ENCODE data around the gene FOXA1.

The FOXA1 gene

DNA sequence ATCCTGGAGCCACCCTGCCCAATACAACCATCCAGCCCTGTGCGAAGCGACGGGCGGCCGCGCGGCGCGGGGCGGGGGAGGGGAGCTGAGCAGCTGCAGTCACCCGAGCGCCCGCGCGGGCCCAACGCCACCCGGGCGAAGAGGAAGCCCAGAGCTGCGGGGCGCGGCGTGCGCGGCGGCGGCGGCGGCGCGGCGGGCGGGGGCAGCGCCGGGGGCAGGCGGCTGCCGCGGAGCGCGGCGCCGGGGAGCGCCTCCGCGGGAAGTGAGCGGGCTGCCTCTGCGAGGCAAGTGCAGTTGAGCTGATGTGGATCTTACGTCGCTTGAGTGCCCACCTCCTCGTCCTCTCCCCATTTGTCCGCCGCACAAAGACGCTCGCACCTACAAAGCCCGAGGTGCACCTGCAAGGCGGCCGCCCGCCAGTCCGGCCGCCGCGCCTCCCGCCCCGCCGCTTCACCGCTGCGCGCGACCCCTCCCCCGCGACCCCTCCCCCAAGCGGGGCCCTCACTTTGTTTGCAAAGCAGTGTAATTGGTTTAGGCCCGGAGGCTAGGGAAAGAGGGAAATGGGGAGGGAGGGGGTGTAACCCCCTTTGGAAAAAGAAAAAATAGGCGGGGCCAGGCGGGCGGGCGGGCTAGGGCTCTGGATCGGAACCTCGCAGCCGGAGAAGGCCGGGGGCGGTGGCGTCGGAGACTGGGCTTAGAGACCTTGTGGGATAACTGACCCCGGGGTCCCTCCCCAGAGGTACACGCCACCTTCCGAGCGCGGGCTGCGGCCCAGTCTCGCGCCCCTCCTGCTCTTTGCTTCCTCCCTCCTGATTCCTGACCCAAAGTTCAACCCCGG, at the start of gene FOXA1, which contains the start of gene TTC6:
Gene FOXA1, minus strand, starts transcription at position 279 of the 838 bp plus-strand sequence. Its CDS starts 277 bp downstream, at position 2.
Gene TTC6, plus strand, starts transcription at position 659 of the 838 bp plus-strand sequence. CDS start 26,436 bp downstream, outside the sequence.
- no peaks in the 10 kb centered on the region for H3K79me2 ChIP-seq (ENCODE audit: control insufficient read depth, insufficient read depth, low read length, unreplicated experiment)
- no peaks in the 10 kb centered on the region for H3K36me3 ChIP-seq (ENCODE audit: insufficient read depth, low read length)
- H2AFZ ChIP-seq (ENCODE audit: low read length, unreplicated experiment), result peak within 1 kb of the TSS; percentile 40
- H3K27ac ChIP-seq (ENCODE audit: low read depth, low read length), result no peak within 1 kb of the TSS
- peaks cover 89% of the 10 kb centered on the region for H3K27me3 ChIP-seq (ENCODE audit: insufficient read depth, low read length)
- H3K4me1 ChIP-seq (ENCODE audit: control insufficient read depth, insufficient read depth, low read length, unreplicated experiment), result peaks cover 6% of the 10 kb centered on the region
- peak within 1 kb of the TSS; percentile 80 for H3K4me3 ChIP-seq (ENCODE audit: low read depth, low read length)

DNA sequence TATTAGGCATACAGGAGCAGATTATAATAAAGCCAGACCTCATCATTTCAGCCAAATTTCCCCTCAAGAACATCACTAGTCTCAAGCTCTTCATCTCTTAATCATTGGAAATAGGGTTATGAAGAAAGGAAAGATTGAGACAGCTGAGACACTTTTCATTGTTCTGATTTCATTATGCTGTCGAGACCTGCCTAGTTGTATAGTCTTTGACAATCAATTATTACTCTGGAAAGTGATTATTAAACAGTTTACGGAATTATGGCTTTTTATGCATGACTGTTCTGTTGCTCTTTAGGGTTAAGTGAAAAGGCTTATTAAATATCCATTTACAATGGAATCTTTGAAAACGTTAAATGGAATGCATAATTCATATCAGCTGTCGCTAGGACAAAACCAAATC, 48.7 kb upstream of the FOXA1 start:
- Histone ChIP-seq H3K27ac (ENCODE audit: low read depth, low read length) (no peak overlapping the region), H3K4me1 (ENCODE audit: control insufficient read depth, insufficient read depth, low read length, unreplicated experiment) (no peaks in the 10 kb centered on the region), H3K4me3 (ENCODE audit: low read depth, low read length) (no peak overlapping the region; the same call in 1 of the 2 replicates), H3K27me3 (ENCODE audit: insufficient read depth, low read length) (no peaks in the 10 kb centered on the region), H2AFZ (ENCODE audit: low read length, unreplicated experiment) (no peak overlapping the region), H3K36me3 (ENCODE audit: insufficient read depth, low read length) (no peaks in the 10 kb centered on the region), H3K79me2 (ENCODE audit: control insufficient read depth, insufficient read depth, low read length, unreplicated experiment) (peaks cover 5% of the 10 kb centered on the region)

DNA sequence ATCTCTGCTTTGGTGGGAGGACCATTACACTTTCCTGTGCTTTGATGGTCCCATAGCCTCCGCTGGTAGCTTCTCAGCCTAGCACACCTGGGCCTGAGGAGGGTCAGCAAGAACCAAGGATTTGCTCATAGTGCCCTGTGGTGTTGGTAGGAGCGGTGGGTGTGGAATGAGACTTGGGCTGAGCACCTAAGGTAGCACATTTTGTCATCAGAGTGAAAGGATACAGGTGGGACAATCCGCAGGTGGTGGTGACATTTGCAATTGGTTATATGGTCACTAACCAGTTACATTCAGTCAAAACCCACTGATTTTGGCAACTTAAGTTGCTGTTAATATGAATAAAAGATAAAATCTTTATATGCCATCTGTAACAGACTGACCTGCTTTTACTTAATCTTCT, 47.1 kb upstream of the FOXA1 start:
- no peaks in the 10 kb centered on the region for H3K27me3 ChIP-seq (ENCODE audit: insufficient read depth, low read length)
- no peak overlapping the region for H3K27ac ChIP-seq (ENCODE audit: low read depth, low read length)
- H3K4me1 ChIP-seq (ENCODE audit: control insufficient read depth, insufficient read depth, low read length, unreplicated experiment), result peaks cover 5% of the 10 kb centered on the region
- no peaks in the 10 kb centered on the region for H3K36me3 ChIP-seq (ENCODE audit: insufficient read depth, low read length)
- H3K4me3 ChIP-seq (ENCODE audit: low read depth, low read length), result no peak overlapping the region
- peaks cover 2% of the 10 kb centered on the region for H3K79me2 ChIP-seq (ENCODE audit: control insufficient read depth, insufficient read depth, low read length, unreplicated experiment)
- no peak overlapping the region for H2AFZ ChIP-seq (ENCODE audit: low read length, unreplicated experiment)

DNA sequence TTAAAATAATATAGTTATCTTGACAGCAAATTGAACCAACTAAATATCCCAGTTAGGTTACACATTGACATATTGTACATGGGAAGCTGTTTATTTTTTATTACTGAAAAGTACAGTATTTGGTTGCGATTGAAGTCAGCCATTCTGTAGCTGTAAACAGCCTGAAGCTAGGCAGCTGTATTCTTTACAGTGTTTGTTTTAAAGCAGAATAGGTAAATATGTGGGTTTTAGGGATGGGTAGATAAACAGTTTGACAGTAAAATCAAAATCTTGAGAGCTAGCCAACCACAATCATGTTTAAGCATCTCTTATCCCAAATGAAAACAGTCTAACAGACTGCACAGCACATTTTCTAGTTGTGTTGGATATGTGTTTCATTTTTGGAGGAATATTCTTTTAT, 46.1 kb upstream of the FOXA1 start:
- Histone ChIP-seq H3K4me3 (ENCODE audit: low read depth, low read length) (no peak overlapping the region), H3K4me1 (ENCODE audit: control insufficient read depth, insufficient read depth, low read length, unreplicated experiment) (peaks cover 5% of the 10 kb centered on the region), H3K36me3 (ENCODE audit: insufficient read depth, low read length) (no peaks in the 10 kb centered on the region), H3K27me3 (ENCODE audit: insufficient read depth, low read length) (no peaks in the 10 kb centered on the region), H2AFZ (ENCODE audit: low read length, unreplicated experiment) (no peak overlapping the region), H3K79me2 (ENCODE audit: control insufficient read depth, insufficient read depth, low read length, unreplicated experiment) (peaks cover 2% of the 10 kb centered on the region), H3K27ac (ENCODE audit: low read depth, low read length) (no peak overlapping the region)

DNA sequence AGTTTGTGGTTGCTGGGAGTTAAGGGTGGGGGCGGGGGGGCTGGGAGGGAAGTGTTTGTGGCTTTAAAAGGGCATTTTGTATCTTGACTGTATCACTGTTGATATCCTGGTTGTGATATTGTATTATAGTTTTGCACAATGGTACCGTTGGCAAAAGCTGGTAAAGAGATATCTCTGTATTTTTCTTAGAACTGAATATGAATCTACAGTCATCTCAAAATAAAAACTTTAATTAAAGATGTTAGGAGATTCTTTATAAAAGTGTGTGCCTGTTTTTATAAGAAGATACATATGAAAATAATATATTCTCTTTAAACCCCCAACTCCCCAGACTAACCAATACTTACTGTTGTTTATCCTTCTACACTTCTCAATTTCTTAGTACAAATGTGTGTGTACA, 43.5 kb upstream of the FOXA1 start:
- H3K36me3 ChIP-seq (ENCODE audit: insufficient read depth, low read length), result 0 out of 2 replicates have a peak, but pooled peaks cover 4% of the 10 kb centered on the region
- H3K4me1 ChIP-seq (ENCODE audit: control insufficient read depth, insufficient read depth, low read length, unreplicated experiment), result peaks cover 5% of the 10 kb centered on the region
- peaks cover 2% of the 10 kb centered on the region for H3K79me2 ChIP-seq (ENCODE audit: control insufficient read depth, insufficient read depth, low read length, unreplicated experiment)
- no peak overlapping the region for H3K4me3 ChIP-seq (ENCODE audit: low read depth, low read length)
- no peak overlapping the region for H2AFZ ChIP-seq (ENCODE audit: low read length, unreplicated experiment)
- H3K27ac ChIP-seq (ENCODE audit: low read depth, low read length), result no peak overlapping the region
- H3K27me3 ChIP-seq (ENCODE audit: insufficient read depth, low read length), result no peaks in the 10 kb centered on the region

DNA sequence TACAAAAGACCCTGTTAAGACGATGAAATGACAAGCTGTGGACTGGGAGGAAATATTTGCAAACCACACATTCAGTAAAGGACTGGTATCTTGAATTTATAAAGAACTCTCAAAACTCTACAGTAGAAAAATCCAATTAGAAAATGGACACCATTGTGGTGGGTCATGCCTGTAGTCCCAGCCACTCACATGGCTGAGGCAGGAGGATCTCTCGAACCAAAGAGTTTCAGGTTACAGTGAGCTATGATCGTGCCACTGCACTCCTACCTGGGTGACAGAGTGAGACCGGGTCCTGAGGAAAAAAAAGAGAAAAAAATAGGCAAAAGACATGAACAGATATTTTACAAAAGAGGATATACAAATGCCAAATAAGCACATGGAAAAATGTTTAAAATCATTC, 42.3 kb upstream of the FOXA1 start:
- H3K4me1 ChIP-seq (ENCODE audit: control insufficient read depth, insufficient read depth, low read length, unreplicated experiment), result peaks cover 5% of the 10 kb centered on the region
- peaks cover 2% of the 10 kb centered on the region for H3K79me2 ChIP-seq (ENCODE audit: control insufficient read depth, insufficient read depth, low read length, unreplicated experiment)
- no peak overlapping the region for H3K4me3 ChIP-seq (ENCODE audit: low read depth, low read length)
- no peak overlapping the region for H3K27ac ChIP-seq (ENCODE audit: low read depth, low read length)
- no peaks in the 10 kb centered on the region for H3K27me3 ChIP-seq (ENCODE audit: insufficient read depth, low read length)
- no peak overlapping the region for H2AFZ ChIP-seq (ENCODE audit: low read length, unreplicated experiment)
- H3K36me3 ChIP-seq (ENCODE audit: insufficient read depth, low read length), result 0 out of 2 replicates have a peak, but pooled peaks cover 4% of the 10 kb centered on the region

DNA sequence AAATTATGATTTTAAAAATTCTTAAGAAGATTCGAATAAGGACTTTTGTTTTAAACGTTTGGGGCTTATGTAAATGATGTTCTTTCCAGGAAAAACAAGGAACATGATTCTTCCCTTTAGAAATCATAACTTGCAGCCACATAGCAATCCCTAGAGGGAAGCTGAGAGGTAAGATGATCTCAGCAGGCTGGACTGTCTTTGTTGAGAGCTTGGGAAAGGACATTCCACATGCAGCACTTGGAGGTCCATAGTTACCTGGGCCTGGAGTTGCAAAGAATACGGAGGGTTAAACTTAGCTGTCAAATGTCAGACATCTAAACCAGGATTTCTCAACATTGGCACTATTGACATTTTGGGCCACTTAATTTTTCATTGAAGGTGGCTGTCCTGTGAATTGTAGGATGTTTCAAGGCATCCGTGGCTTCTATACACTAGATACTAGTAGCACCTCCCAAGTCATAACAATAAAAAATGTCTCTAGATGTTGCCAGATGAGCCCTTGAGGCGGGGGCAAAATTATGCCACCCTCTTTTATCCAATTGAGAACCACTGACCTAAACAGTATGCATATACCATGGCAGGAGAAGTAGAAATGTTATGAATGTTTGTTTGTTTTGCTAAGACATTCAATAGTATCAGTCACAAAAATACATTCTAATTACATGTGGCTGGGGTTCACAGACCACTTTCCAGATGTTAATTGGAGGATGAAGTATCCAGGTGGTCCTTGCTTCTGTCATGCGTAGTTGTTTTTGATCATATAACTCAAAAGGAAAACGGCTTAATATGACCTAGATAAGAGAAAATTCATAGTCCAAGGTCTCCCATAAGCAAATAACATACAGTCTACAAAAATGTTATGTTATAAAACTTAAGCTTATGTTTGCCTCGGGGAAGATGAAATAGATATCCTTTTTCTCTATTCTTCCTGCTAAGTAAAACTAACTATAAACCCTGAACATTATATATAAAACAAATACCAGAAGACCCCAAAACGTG, 30.8 kb upstream of the FOXA1 start:
- Histone ChIP-seq H2AFZ (ENCODE audit: low read length, unreplicated experiment) (no peak overlapping the region), H3K4me1 (ENCODE audit: control insufficient read depth, insufficient read depth, low read length, unreplicated experiment) (peaks cover 29% of the 10 kb centered on the region), H3K36me3 (ENCODE audit: insufficient read depth, low read length) (no peaks in the 10 kb centered on the region), H3K79me2 (ENCODE audit: control insufficient read depth, insufficient read depth, low read length, unreplicated experiment) (peaks cover 12% of the 10 kb centered on the region), H3K4me3 (ENCODE audit: low read depth, low read length) (no peak overlapping the region), H3K27me3 (ENCODE audit: insufficient read depth, low read length) (no peaks in the 10 kb centered on the region), H3K27ac (ENCODE audit: low read depth, low read length) (no peak overlapping the region)

DNA sequence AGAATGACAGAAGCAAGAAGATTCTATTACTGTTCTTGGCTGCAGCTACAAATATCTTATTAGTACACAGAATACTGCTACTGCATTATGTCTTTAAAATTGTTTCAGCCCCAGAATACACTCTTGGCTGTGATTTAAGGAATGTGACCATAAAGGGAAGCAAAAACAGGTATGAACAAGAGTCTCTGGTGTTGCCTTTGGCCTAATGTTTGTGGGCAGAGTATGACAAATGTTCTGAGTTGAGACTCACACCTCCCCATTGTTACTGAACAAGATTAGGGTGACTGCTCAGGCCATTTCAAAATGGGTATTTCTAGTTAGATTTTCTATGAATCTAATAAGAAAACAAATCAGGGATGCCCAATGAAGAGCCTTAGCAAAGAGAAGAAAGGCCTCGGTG, 28.9 kb upstream of the FOXA1 start:
- Histone ChIP-seq H3K79me2 (ENCODE audit: control insufficient read depth, insufficient read depth, low read length, unreplicated experiment) (peaks cover 12% of the 10 kb centered on the region), H3K27ac (ENCODE audit: low read depth, low read length) (peak overlapping the region; percentile 92), H2AFZ (ENCODE audit: low read length, unreplicated experiment) (no peak overlapping the region), H3K4me3 (ENCODE audit: low read depth, low read length) (peak overlapping the region; percentile 49), H3K27me3 (ENCODE audit: insufficient read depth, low read length) (no peaks in the 10 kb centered on the region), H3K4me1 (ENCODE audit: control insufficient read depth, insufficient read depth, low read length, unreplicated experiment) (peaks cover 29% of the 10 kb centered on the region), H3K36me3 (ENCODE audit: insufficient read depth, low read length) (no peaks in the 10 kb centered on the region)

DNA sequence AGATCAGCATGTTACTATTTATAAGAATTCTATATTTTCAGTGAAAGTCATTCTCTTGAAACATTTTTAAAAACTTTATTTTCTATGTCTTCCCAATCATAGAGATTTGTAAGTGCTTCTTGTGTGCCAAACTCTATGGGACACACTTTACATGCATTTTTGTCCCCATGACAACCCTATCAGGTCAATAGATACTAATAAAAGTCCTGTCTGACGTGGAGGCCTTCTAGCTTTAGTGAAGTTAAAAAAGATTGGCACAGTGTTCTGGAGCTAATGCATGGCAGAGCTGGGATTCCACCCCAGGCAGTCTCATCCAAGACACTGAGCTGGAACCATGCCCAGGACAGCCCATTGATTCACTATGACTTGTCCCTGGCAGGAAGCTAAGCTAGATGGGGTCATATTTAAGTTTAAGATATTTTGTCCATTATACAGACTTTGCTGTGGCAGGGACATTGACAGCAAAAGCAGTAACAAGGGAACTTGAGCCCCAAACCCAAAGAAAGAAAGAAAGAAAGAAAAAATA, 28.4 kb upstream of the FOXA1 start:
- peaks cover 12% of the 10 kb centered on the region for H3K79me2 ChIP-seq (ENCODE audit: control insufficient read depth, insufficient read depth, low read length, unreplicated experiment)
- peaks cover 29% of the 10 kb centered on the region for H3K4me1 ChIP-seq (ENCODE audit: control insufficient read depth, insufficient read depth, low read length, unreplicated experiment)
- H3K27ac ChIP-seq (ENCODE audit: low read depth, low read length), result peak overlapping the region; percentile 92
- H3K36me3 ChIP-seq (ENCODE audit: insufficient read depth, low read length), result no peaks in the 10 kb centered on the region
- no peaks in the 10 kb centered on the region for H3K27me3 ChIP-seq (ENCODE audit: insufficient read depth, low read length)
- H2AFZ ChIP-seq (ENCODE audit: low read length, unreplicated experiment), result peak overlapping the region; percentile 94
- peak overlapping the region; percentile 86 for H3K4me3 ChIP-seq (ENCODE audit: low read depth, low read length)

DNA sequence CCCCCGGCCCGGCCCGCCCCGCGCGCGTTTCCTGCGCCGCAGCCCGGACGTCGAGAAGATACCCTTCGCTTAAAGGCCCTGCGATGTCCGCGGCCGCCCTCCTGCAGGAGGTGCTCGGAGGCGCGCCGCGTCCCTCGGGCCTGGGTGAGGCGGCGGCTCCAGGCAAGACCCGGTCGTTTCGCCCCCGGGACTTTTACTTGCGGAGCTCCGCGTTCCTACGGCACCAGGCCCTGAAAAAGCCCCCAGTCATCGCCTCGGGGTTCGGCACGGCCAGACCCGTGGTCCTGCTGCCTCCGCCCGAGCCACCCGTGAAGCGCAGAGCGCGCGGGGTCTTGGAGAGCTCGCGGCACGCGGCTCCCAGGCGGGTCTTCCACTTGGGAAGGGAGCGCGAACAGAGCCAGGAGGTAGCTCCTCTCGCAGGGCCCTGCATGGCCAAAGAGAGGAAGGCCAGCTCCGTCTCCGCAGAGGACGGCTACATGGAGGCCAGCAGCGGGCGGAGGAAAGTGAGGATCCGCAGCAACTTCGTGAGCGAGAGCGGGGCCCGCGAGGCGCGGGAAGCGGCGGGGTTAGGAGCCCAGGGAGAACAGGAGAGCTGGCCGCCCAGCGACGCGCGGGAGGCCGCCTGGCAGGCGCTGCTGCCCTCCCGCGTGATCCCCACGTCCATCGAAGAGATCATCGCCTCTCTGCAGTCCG, 27.3 kb upstream of the FOXA1 start:
- H3K79me2 ChIP-seq (ENCODE audit: control insufficient read depth, insufficient read depth, low read length, unreplicated experiment), result peaks cover 12% of the 10 kb centered on the region
- no peaks in the 10 kb centered on the region for H3K36me3 ChIP-seq (ENCODE audit: insufficient read depth, low read length)
- H3K27ac ChIP-seq (ENCODE audit: low read depth, low read length), result peak overlapping the region; percentile 92
- H2AFZ ChIP-seq (ENCODE audit: low read length, unreplicated experiment), result peak overlapping the region; percentile 94
- H3K4me1 ChIP-seq (ENCODE audit: control insufficient read depth, insufficient read depth, low read length, unreplicated experiment), result peaks cover 29% of the 10 kb centered on the region
- no peaks in the 10 kb centered on the region for H3K27me3 ChIP-seq (ENCODE audit: insufficient read depth, low read length)
- peak overlapping the region; percentile 86 for H3K4me3 ChIP-seq (ENCODE audit: low read depth, low read length)
